ENCODE measurements around the gene RPP25. TPM values are rescaled to one million over a fixed set of nuclear protein-coding genes. Genes with fewer than 3 reads are reported as not detected.

Gene RPP25
- total RNA-seq, 1 donor from 2014 or later, result 17.0 TPM

DNA sequence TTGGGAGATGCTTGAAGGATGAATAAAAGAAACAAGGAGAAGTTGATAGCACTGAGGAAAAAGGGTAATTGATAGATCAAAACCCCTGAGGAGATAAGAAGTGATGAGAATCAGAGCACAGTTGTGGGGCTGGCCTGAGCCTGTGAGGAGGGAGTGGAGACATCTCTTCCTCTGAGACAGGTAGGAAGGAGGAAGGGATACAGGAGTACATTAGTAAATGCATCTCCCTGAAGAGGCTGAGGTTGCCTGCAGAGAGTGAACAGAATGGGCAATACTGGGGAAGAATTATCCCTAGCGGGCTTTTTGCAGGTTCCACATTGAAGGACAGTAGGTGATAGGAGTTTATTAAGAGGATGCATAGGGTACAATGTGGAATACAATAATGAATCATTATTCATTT, 21.5 kb upstream of the RPP25 start:
- H3K27ac ChIP-seq, result no peak overlapping the region
- no peaks in the 10 kb centered on the region for H3K9me3 ChIP-seq
- H3K4me1 ChIP-seq, result no peaks in the 10 kb centered on the region
- H3K36me3 ChIP-seq, result no peaks in the 10 kb centered on the region
- intact Hi-C loops (cut with DNase I), result no loop called here
- ATAC-seq (no peak), DNase-seq (no peak)
- no peaks in the 10 kb centered on the region for H3K27me3 ChIP-seq (ENCODE audit: low read depth)
- no peak overlapping the region for H3K4me3 ChIP-seq
- TF ChIP-seq, protein P1, sequence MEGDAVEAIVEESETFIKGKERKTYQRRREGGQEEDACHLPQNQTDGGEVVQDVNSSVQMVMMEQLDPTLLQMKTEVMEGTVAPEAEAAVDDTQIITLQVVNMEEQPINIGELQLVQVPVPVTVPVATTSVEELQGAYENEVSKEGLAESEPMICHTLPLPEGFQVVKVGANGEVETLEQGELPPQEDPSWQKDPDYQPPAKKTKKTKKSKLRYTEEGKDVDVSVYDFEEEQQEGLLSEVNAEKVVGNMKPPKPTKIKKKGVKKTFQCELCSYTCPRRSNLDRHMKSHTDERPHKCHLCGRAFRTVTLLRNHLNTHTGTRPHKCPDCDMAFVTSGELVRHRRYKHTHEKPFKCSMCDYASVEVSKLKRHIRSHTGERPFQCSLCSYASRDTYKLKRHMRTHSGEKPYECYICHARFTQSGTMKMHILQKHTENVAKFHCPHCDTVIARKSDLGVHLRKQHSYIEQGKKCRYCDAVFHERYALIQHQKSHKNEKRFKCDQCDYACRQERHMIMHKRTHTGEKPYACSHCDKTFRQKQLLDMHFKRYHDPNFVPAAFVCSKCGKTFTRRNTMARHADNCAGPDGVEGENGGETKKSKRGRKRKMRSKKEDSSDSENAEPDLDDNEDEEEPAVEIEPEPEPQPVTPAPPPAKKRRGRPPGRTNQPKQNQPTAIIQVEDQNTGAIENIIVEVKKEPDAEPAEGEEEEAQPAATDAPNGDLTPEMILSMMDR (IDR thresholded peaks at IDR 0.05), result no peak

DNA sequence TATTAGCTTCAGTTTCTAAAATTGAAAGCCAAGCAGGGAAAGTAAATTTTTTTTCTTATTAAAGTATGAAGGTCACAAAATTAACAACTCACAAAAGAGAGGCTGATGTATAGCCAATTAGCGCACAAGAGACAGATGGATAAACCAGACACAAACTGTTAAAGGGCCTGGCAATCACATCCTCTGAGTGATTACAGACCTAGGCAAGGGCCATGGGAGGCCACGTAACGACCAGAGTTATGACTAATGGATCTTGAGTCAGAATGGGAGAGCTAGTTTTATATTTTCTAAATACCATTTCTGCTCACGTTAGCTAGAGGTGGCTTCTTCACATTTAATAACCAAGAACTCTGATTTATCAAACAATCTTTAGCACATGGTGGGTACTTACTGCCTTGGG, 21.0 kb upstream of the RPP25 start:
- H3K4me3 ChIP-seq, result no peak overlapping the region
- H3K9me3 ChIP-seq, result no peaks in the 10 kb centered on the region
- TF ChIP-seq, protein P1 (IDR thresholded peaks at IDR 0.05), result no peak
- H3K27me3 ChIP-seq (ENCODE audit: low read depth), result no peaks in the 10 kb centered on the region
- H3K27ac ChIP-seq, result no peak overlapping the region
- ATAC-seq (no peak), DNase-seq (no peak)
- no peaks in the 10 kb centered on the region for H3K4me1 ChIP-seq
- no peaks in the 10 kb centered on the region for H3K36me3 ChIP-seq
- intact Hi-C loops (cut with DNase I), result no loop called here

DNA sequence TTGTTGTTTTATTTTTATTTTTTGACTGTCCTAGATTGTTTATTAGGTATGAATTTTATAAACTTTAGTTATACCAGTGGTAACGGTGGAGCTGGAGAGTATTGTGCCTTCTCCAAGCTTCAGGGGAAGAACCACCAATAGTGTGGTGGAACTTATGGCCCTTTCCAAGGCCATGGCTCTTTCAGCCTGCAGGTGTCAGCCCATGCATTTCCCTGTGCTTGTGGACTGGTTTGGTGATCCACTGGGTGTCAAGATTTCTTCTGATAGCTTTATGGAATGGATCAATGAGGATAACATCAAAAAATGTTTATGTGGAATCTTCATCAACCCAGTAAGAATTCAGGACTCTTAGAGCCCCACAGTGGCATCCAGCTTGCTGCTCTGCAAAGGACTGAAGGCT, 19.6 kb upstream of the RPP25 start:
- Histone ChIP-seq H3K9me3 (no peaks in the 10 kb centered on the region), H3K4me3 (no peak overlapping the region), H3K4me1 (no peaks in the 10 kb centered on the region), H3K27me3 (ENCODE audit: low read depth) (no peaks in the 10 kb centered on the region), H3K27ac (no peak overlapping the region), H3K36me3 (no peaks in the 10 kb centered on the region)
- DNase-seq (no peak), ATAC-seq (no peak)
- intact Hi-C loops (cut with DNase I), result no loop called here
- TF ChIP-seq, protein P1 (IDR thresholded peaks at IDR 0.05), result no peak

DNA sequence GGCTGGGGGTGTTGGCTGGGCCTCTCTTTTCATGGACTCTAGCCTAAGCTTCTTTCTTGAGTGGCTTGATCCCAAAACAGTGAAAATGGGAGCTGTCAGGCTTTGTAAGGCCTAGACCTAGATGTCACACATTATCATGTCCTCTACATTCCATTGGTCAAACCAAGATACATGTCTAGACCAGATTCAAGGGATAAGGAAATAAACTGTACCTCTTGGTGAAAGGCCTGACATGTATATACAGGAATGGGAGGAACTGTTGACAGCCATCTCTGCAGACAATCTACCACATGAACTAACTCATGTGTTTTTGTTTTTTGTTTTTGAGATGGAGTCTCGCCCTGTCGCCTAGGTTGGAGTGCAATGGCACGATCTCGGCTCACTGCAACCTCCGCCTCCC, 11.1 kb upstream of the RPP25 start:
- no peaks in the 10 kb centered on the region for H3K27me3 ChIP-seq (ENCODE audit: low read depth)
- H3K9me3 ChIP-seq, result no peaks in the 10 kb centered on the region
- no peak overlapping the region for H3K4me3 ChIP-seq
- TF ChIP-seq, protein P1 (IDR thresholded peaks at IDR 0.05), result no peak
- ATAC-seq, result no peak
- no peak for DNase-seq
- no peak overlapping the region for H3K27ac ChIP-seq
- H3K36me3 ChIP-seq, result no peaks in the 10 kb centered on the region
- intact Hi-C loops (cut with DNase I), result no loop called here
- no peaks in the 10 kb centered on the region for H3K4me1 ChIP-seq

DNA sequence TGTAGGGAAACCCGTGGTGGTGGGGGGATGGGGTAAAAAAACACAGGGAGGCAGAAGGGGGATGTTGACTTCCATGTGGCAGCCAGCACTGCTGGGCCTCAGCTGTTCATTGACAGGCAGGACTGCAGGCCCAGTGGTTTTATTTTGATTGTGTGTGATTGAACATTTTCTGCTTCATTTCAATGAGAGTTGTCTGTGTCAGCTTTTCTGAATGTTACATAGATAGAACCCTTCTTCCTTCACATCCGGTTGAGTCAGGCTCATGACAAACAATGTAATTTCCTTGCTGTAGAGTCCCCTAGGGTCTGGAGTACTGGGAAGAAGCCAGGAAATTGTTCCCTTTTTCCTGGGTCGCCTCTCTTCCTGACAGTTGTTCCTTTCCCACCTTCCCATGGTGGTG, 8.2 kb upstream of the RPP25 start:
- H3K9me3 ChIP-seq, result no peaks in the 10 kb centered on the region
- H3K4me3 ChIP-seq, result no peak overlapping the region
- ATAC-seq (no peak), DNase-seq (no peak)
- H3K4me1 ChIP-seq, result no peaks in the 10 kb centered on the region
- H3K36me3 ChIP-seq, result no peaks in the 10 kb centered on the region
- TF ChIP-seq, protein P1 (IDR thresholded peaks at IDR 0.05), result no peak
- intact Hi-C loops (cut with DNase I), result no loop called here
- no peak overlapping the region for H3K27ac ChIP-seq
- H3K27me3 ChIP-seq (ENCODE audit: low read depth), result no peaks in the 10 kb centered on the region

DNA sequence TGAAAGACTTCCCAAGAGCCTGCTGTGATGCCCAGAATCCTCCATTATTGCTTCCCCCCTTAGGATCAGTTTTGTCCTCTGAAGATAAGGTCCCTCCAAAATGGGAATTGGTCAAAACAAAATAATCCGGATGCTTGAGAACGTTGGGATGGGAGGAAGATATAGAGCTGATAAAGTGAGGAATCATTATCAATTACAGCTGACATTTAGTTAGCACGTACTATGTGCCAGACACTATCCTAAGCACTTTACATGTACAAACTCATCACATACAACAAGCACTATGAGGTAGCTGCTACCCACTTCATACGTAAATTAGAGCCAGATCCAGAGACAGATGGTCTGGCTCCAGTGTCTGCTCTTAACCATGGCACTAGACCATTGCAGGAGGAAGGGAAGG, 6.6 kb upstream of the RPP25 start:
- Histone ChIP-seq H3K4me3 (no peak overlapping the region), H3K27me3 (ENCODE audit: low read depth) (no peaks in the 10 kb centered on the region), H3K36me3 (no peaks in the 10 kb centered on the region), H3K9me3 (no peaks in the 10 kb centered on the region), H3K4me1 (peaks cover 10% of the 10 kb centered on the region), H3K27ac (no peak overlapping the region)
- DNase-seq (no peak), ATAC-seq (no peak)
- TF ChIP-seq, protein P1 (IDR thresholded peaks at IDR 0.05), result no peak
- intact Hi-C loops (cut with DNase I), result no loop called here

All from lower lobe of right lung (tissue), 2 donors.